NCI-H748 treated with DMSO at 0.1 percent for 48 hours (cell line): Measurements from ENCODE around the gene IMP4.

Experiments used
- DNase-seq: peaks from one replicate; lab custom pipeline; 2025; lab: John Stamatoyannopoulos, UW

IMP4 gene

DNA sequence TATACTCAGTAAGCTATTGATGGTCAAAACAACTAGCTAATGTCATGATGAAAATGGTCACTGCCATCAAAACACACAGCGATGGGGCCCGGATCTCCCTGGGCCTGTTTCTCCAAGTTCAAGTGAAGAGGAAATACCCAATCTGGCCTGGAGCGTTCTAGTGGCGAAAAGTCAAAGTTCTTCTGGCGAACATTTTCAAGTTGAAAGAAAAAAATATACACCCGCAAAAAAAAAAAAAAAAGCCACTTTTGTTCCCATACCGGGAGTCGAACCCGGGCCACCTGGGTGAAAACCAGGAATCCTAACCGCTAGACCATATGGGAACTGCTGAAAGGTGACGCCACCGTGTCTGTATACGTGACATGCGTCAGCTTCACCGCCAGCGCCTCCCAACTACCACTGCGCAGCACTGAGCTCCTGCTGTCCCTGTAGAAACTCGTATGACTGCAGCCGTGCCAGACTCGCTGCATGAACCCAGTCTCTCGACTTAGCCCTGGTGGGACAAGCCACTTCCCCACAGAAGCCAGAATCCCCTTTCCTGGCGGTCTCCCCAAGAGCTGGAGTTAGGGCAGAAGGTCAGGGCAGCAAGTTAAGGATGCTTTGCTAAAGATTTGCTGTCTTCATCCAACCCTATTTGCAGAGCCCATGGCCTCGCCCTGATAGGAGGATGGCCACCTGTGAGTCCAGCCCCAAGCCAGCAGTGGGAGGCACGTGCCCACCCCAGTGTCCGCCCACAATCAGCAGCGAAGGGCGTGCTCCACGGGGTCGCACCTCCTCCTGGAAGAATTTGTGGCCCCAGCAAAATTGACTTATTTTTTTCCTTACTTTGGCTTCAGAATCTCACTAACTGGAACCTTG lies 5.6 kb upstream of the IMP4 start:
- peak; percentile 69 for DNase-seq

DNA sequence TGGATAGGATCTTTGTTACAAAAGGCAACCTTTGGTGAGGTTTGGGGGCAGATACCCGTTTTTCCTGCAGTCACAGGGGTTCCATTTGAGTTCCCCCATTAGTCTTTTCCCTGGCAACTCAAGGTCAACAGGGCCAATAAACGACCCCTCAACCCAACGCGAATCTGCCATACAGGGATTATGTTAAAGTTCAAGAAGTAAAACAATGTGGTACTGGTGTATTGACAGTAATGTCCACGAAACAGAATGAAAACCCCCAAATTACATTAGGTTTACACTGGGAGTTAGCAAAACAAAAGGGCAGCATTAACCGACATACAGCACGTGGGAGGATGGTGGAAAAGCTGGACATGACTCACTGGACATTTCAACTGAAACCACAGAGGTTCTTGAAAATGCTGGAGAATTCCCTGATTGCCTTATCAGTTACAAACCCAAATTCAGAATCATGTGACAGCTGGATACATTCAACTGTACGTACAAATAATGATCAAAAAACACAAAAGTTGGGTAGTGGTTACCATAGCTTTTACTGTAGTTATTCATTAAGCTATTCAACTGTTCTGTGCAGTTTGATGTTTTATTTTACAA lies 4.9 kb upstream of the IMP4 start:
- no peak for DNase-seq

DNA sequence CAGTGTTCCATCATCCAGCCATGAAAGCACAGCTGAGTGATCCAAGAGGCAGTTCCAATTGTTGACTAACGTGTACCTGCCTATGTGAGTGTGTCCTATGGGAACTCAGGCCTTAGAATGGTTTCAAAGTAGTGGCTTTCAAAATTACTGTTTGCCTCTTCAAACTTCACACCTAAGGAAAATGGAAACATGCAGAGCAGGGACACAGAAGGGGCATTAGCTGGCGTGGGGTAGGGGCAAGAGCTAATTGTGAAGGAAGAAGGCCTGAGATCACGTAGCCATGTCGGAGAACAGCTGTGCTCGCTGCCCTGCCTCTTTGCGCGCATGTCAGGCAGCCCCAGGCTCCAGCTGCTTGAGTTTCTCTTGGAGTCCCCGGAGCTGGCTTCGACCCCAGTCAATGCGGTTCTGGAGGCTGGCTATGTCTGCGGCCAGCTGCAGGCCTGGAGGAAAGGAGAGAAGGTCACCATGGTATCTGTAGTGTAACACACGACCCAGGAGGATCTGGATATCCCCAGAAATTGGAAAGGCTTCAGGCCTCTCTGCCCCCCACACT lies 3.8 kb upstream of the IMP4 start:
- DNase-seq = no peak

DNA sequence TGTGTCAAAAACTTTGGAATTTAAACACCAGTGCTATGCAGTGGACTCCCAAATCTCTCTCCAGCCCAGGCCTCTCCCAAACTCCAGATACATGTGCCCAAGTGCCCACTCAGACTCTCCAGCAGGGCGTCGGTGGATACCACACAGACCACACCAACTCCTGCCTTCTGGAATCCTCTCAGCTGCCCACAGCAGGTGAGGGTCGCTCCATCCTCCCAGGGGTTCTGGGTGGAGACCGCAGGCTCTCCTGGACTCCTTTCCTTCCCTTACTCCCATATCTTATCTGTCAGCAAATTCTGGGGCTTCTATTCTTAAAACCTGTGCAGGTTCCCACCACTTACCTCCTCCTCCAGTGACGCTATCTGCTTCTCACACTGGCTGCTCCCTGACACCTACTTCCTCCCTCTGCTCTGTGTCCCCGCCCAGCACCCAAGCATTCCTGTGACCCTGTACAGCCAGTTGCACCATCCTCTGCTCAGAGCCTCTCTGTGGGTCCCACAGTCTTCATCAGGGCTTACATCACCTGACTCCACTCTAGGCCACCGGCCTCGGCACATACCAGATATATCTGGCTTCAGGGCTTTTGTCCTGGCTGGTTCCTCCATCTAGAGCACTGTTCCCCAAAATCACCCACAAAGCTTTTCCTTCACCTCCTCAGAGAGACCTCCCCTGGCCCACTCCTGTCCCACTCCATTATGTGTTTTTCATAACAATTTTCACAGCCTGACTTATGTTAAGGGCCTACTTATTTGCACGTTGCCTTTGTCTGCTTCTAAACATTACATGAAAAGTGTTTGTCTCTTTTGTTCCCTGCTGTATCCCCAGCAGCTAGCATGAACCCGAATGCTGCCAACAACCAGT lies 2.6 kb upstream of the IMP4 start:
- DNase-seq = no peak

DNA sequence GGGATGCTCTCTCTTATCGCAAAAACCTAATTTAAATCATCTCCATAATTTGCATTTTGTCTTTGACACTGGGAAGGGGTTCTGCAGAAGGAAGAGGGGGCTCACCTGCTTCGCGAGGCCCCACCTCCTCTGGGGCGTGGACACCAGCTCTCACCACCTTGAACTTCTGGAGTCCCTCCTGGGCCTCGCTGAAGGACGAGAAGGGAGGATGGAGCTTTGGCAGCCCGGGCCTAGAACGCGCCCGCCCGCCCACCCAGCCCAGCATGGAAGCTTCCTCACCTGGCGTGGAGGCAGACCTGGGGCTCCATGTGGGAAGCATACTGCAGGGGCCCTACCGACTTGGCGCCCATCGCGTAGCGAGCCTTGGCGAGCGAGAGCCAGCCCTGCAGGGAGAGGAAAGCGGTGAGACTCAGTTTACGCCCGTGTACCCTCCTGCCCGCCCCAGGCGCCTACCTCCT lies 1.1 kb upstream of the IMP4 start:
- no peak for DNase-seq

DNA sequence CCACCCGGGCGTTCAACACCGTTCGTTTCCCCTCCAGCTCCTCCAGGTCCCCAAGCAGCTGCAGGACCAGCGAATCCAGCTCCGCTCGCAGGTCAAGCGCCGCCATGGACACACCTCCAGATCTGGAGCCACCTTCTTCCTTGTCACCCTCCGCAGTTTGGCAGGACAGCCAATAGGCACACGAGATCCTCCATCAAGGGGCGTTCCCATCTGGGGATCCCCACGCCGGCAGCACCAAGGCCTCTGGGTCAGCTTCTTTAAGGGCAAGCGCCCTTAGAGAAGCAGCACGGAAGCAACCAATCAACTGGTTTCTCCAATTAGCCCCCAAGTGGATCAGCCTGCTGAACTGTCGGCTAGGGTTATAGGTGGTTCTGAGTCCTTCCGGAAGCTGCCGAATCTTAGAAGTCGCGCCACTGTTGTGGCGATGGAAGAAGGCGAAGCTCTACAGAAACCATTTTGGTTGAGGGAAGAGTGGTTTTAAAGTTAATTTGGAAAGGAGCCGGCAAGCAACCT lies 621 bp upstream of the IMP4 start:
- DNase-seq = peak; percentile 87

DNA sequence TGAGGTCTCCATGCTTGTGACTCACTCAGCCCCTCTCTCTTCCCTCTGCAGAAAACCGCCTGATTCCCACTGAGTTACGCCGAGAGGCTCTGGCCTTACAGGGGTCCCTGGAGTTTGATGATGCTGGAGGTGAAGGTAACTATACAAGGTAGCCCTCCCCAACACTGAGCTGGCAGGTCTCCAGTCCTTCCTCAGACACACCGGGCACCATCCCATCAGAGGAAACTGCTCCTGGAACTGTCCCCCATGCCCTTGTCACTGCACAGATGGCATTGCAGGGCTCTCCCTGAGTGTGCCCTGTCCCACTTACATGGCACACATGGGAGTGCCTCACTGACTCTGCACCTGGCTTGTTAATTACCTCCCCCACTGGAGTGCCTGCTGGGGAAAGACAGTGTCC lies 1.9 kb downstream of the IMP4 start:
- no peak for DNase-seq

DNA sequence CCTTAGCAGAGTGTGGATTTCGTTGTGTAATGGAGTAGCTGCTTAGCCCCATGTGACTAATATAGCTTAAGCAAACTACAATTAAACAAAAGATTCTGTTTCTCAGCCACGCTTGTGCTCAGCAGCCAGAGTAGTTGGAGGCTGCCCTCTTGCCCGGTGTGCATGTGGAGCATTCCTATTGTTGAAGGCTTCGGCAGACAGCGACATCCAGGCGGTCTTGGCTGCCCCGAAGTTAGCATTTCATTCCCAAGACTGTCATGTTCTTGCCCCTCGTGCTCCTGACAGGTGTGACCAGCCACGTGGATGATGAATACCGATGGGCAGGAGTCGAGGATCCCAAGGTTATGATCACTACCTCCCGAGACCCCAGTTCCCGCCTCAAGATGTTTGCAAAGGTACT lies 2.4 kb downstream of the IMP4 start:
- DNase-seq = no peak

DNA sequence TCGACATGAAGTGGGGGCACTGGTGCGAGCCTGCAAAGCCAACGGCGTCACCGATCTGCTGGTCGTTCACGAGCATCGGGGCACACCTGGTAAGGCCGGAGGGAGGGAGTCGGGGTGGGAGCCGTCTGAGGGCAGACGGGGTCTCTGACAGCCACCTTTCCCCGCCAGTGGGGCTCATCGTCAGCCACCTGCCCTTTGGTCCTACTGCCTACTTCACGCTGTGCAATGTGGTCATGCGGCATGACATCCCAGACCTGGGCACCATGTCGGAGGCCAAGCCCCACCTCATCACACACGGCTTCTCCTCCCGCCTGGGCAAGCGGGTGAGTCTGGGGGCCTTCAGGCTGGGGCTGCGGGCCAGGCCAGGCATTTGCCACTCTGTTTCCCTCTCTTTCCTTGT lies 2.9 kb downstream of the IMP4 start:
- no peak for DNase-seq

DNA sequence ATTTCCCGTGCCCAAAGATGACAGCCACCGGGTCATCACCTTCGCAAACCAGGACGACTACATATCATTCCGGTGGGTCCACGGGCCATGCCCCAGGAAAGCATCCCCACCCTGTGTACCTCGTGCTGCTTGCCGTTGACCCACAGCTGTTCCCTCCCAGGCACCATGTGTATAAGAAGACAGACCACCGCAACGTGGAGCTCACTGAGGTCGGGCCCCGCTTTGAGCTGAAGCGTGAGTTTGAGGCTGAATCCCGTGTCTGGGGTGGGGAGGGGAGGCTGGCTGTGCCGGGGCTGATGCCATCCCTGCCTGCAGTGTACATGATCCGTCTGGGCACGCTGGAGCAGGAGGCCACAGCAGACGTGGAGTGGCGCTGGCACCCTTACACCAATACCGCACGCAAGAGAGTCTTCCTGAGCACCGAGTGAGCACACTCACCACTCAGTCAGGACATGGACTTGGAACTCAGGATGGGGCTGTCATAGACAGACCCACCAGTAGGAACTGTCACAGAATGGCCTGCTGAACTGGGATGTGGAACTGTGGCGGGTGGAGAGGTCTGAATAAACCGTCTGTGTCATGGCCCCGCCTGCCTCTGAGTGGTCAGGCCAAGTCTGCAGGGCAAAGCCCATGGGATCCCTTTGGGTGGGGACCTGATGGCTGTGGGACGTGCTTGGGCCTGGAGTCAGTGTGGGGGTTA lies 3.5 kb downstream of the IMP4 start:
- DNase-seq = no peak

DNA sequence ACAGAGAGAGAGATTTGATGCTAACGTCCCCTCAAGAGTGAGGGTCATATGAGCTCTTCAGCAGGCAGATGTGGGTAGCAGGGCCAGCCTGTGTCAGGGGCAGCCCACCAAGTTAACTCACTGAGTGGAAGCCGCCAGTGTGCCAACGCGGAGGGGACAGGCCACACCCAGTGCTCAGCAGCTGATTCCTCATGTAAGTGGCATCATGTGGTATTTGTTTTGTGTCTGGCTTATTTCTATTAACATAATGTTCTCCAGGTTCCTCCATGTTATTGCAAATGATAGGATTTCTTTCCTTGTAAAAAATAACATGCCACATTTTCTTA lies 4.0 kb downstream of the IMP4 start:
- no peak for DNase-seq

DNA sequence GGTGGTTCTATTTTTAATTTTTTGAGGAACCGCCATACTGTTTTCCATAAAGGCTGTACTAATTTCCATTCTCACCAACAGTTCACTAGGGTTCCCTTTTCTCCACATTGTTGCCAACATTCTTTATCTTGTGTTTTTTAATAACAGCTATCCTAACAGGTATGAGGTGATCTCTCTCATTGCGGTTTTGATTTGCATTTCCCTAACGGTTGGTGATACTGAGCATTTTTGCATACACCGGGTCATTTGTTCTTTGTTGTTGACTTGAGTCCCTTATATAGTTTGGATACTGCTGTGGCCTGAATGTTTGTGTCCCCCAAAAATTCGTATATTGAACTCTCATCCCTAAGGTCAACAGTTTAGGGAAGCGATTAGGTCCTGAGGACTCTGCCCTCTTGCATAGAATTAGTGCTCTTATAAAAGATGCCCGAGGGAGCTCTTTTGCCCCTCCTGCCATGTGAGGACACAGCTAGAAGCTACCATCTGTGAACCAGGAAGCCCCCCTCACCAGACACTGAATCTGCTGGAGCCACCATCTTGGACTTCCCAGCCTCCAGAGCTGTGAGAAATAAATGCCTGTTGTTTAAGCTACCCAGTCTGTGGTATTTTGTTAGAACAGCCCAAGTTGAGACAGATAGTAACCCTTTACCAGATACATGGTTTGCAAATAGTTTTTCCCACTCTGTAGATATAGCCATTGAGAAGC lies 4.7 kb downstream of the IMP4 start:
- no peak for DNase-seq

DNA sequence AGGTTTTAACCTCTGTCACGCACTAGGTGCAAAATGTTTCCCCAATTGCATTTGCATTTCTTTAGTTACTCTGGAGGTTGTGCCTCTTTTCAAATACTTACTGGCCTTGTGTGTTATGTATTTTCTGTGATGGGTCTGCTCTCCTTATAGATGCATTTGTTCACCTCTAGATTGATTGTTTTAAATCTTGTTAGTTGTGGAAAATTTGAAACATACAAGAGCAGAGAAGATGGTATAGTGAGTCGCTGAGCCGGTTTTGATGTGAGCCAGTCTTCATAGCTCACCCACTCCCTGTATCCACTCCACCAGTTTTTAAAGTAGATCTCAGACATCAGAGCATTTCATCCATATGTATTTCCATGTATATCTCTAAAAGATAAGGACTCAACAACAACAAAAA lies 6.5 kb downstream of the IMP4 start:
- DNase-seq = no peak

DNA sequence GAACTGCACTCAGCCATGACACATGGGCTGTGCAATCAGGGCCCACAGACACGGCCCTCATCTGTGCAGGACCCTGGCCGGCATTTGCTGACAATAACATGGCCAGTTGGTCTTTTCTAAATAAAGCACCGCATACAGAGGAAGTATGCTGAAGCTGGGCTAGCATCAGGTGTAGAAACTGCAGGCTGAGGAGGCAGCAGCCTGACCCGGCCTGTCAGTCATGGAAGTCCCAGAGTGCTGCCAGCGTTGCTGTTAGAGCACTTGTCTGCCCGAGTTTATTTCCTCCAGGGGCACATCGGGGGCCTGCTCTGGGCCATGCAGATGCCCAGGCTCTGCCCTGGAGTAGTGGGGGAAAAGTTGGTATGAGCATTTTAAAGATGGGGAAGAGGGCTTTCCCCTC lies 9.0 kb downstream of the IMP4 start:
- DNase-seq = no peak

DNA sequence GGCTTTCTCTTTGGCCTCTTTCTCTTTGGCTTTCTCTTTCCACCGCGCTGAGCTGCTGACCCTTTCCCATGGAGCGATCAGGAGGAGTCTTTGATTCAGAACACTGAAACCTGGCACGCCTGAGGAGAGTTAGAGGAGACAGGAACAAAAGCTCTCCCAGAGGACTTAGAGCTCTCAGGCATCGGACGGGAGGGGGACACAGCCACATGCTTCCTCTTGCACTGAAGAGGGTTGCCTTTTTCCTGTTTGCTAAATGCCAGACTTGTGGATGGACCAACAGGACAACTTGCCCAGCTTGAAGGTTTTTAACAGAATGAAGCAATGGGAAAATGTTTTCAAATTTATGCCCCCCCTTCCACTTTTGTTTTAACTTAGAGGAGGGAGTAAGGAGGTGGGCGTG lies 9.5 kb downstream of the IMP4 start:
- DNase-seq = no peak

DNA sequence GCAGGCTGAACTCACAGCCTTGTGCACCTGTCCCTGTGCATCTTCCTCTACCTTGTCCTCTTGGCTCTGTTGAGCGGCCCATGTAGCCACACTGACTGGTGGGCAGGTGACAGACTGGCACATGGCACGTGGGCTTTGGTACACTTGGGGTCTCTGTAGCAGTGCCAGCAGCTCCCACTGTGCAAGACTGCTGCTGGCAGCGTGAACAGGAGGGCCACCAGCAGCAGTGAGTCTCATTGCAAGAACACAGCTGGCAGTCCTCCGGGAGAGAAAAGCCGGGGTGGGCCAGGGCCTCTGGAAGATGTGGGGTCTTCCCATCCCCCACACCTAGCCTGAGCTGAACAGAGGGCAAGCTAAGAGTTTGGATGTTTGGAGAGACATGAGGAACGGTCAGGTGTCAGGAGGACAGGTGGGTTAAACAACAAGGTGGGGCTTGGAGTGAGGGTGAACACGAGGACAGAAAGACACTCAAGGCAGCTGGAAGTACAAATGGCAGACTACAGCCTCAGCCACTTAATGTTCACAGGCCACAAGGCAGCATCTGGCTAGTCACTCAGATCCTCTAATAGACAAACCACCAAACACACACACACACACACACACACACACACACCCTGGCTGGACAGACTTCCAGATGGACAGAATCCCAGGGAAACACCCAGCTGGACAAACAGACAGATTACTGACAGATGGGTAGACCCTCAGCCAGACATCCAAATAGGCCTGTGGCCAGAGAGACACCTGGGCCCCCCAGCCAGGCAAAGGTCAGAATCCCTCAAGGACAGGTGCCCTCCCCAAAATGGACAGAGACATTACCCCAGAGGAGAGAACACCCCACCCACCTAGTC lies 10.8 kb downstream of the IMP4 start:
- no peak for DNase-seq

DNA sequence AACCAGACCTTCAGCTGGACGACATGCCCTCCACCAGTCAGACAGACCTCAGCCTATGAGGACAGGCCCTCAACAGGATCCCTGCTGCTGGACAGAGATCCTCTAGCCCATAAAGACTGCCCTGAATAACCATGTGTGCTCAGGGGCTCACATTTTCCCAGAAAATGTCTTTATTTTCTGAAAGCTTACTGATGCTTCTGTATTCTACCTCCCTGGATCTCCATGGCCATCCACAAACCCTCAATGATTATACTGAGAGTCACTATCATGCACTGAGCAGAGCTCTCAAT lies 11.4 kb downstream of the IMP4 start:
- no peak for DNase-seq

DNA sequence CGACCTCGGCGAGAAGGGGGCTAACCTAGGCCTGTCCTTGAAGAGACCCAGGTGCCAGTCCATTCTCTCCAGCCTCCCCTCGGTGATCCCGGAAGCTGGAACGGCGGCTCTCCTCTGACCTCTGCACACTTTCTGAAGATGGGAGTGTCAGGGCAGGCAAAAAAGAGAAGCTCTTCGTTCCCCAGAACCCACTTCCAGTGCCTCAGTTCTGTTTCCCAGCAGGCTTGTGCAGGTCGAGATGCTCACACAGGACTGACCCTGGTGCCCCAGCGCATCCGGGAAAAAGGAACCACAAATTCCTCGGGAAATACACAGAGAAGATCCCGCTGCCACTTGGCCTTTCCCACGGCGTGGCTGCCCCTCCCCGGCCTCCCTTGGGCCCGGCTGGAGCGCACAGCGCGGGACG lies 12.5 kb downstream of the IMP4 start:
- DNase-seq = no peak

DNA sequence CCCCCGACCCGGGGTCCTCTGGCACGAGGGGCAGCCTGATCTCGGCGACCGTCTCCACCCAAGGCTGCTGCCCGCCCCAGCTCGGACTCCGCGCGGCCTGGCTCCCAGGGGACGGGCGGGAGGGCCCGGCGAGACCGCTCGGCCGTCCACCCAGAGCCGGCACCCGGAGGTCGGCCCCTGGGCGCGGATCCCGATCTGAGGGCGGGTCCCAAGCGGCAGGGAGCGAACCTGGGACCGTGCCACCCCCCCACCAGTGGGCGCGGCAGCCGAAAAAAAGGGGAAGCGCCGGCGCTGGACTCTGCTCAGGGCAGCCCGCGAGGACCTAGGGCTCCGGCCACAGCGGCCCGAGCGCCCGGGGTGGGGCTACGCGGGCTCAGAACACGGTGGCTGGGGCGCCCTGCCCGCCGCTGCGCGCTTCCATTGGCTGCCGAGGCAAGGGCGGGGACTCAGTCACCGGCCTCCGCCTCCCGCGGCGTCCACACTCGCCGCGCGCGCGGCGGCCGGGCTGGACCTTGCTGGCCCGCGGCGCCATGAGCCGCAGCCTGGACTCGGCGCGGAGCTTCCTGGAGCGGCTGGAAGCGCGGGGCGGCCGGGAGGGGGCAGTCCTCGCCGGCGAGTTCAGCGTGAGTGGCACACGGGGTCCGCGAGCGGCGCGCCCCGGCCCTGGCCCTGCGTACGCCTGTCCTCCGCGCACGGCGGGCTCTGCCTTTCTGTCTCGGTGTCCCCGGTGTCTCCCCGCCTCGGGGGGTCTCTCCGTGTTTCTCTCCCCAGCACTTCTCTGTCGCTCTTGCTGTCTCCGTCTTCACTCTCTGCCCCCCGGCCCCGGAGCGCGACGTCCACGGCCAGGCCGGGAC lies 13.1 kb downstream of the IMP4 start, which contains the start of gene PTPN18:
Gene PTPN18, plus strand, starts transcription at position 479 of the 854 bp plus-strand sequence. Its CDS starts 52 bp downstream, at position 531.
- peak; percentile 64 for DNase-seq
